ENCODE data around the gene TRAP1. TPM values are rescaled to one million over a fixed set of nuclear protein-coding genes. Genes with fewer than 3 reads are reported as not detected.

The TRAP1 gene
- polyA plus RNA-seq, 1 donor from 2014 or later, result 73.0 TPM

DNA sequence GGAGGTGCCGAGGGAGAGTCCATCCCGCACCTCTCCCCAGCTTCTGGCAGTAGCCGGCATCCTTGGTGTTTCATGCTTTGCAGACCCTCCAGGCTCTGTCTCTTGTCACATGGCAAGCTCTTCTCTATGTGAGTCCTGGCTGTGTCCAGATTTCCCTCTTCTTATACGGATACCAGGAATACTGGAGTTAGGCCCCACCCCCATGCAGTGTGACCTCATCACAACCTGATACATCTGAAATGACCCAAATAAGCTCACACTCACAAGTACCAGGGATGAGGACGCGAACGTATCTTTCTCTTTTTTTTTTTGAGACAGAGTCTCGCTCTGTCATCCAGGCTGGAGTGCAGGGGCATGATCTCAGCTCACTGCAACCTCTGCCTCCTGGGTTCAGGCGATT is 23.3 kb downstream of the TRAP1 start:
- Histone ChIP-seq H3F3A (ENCODE audit: insufficient read depth, low read length, poor library complexity, severe bottlenecking) (no peaks in the 10 kb centered on the region), H3K36me3 (ENCODE audit: insufficient read depth, low read length) (no peaks in the 10 kb centered on the region), H3K4me2 (ENCODE audit: low read length) (no peak overlapping the region), H3K4me3 (ENCODE audit: low read length) (no peak overlapping the region), H3K27ac (ENCODE audit: low read length) (no peak overlapping the region), H3K9me2 (ENCODE audit: insufficient read depth, low read length) (no peaks in the 10 kb centered on the region), H3K9me3 (ENCODE audit: low read length) (no peaks in the 10 kb centered on the region), H3K27me3 (ENCODE audit: insufficient read depth, low read depth, low read length) (no peaks in the 10 kb centered on the region), H2AFZ (ENCODE audit: low read depth, low read length) (no peak overlapping the region), H4K20me1 (ENCODE audit: insufficient read depth) (no peaks in the 10 kb centered on the region), H3K9ac (ENCODE audit: low read length) (no peak overlapping the region), H3K79me2 (replicated peaks; ENCODE audit: insufficient read depth, low read length) (no peaks in the 10 kb centered on the region)
- TF ChIP-seq CTCF (IDR thresholded peaks at IDR 0.05; ENCODE audit: poor library complexity, severe bottlenecking), result no peak
- no peak for TF ChIP-seq REST (IDR thresholded peaks at IDR 0.05; ENCODE audit: borderline replicate concordance)
- TF ChIP-seq RAD21 (conservative IDR thresholded peaks at IDR 0.05), result no peak
- no peak for TF ChIP-seq POLR2AphosphoS5 (IDR thresholded peaks at IDR 0.05)
- no peak for TF ChIP-seq MXI1 (conservative IDR thresholded peaks at IDR 0.05; ENCODE audit: poor library complexity, severe bottlenecking)
- TF ChIP-seq EZH2 (IDR thresholded peaks at IDR 0.05; ENCODE audit: borderline replicate concordance, insufficient read depth, low read length, poor library complexity, severe bottlenecking), result no peak
- no peak for TF ChIP-seq SMC3 (conservative IDR thresholded peaks at IDR 0.05; ENCODE audit: poor library complexity)
- TF ChIP-seq EP300 (conservative IDR thresholded peaks at IDR 0.05; ENCODE audit: poor library complexity, severe bottlenecking), result no peak
- TF ChIP-seq TAF1 (IDR thresholded peaks at IDR 0.05; ENCODE audit: low read depth), result no peak

- H3K27ac ChIP-seq (ENCODE audit: low read length), result no peak overlapping the region
- H3K79me2 ChIP-seq (replicated peaks; ENCODE audit: insufficient read depth, low read length), result no peaks in the 10 kb centered on the region
- H3K4me2 ChIP-seq (ENCODE audit: low read length), result no peak overlapping the region
- no peaks in the 10 kb centered on the region for H3K9me2 ChIP-seq (ENCODE audit: insufficient read depth, low read length)
- no peak overlapping the region for H3K9ac ChIP-seq (ENCODE audit: low read length)
- no peak for TF ChIP-seq CTCF (IDR thresholded peaks at IDR 0.05; ENCODE audit: poor library complexity, severe bottlenecking)
- TF ChIP-seq SMC3 (conservative IDR thresholded peaks at IDR 0.05; ENCODE audit: poor library complexity), result no peak
- no peak for TF ChIP-seq MXI1 (conservative IDR thresholded peaks at IDR 0.05; ENCODE audit: poor library complexity, severe bottlenecking)
- TF ChIP-seq REST (IDR thresholded peaks at IDR 0.05; ENCODE audit: borderline replicate concordance), result no peak
- TF ChIP-seq EP300 (conservative IDR thresholded peaks at IDR 0.05; ENCODE audit: poor library complexity, severe bottlenecking), result no peak
- no peak for TF ChIP-seq RAD21 (conservative IDR thresholded peaks at IDR 0.05)
- TF ChIP-seq POLR2AphosphoS5 (IDR thresholded peaks at IDR 0.05), result no peak
- TF ChIP-seq EZH2 (IDR thresholded peaks at IDR 0.05; ENCODE audit: borderline replicate concordance, insufficient read depth, low read length, poor library complexity, severe bottlenecking), result no peak
- no peaks in the 10 kb centered on the region for H3K36me3 ChIP-seq (ENCODE audit: insufficient read depth, low read length)
- H4K20me1 ChIP-seq (ENCODE audit: insufficient read depth), result no peaks in the 10 kb centered on the region
- H3K27me3 ChIP-seq (ENCODE audit: insufficient read depth, low read depth, low read length), result no peaks in the 10 kb centered on the region
- H3F3A ChIP-seq (ENCODE audit: insufficient read depth, low read length, poor library complexity, severe bottlenecking), result no peaks in the 10 kb centered on the region
- no peak overlapping the region for H3K4me3 ChIP-seq (ENCODE audit: low read length)
- H2AFZ ChIP-seq (ENCODE audit: low read depth, low read length), result no peak overlapping the region
- H3K9me3 ChIP-seq (ENCODE audit: low read length), result no peaks in the 10 kb centered on the region
Measured at GRCh38 chr16:3691761-3692160, 25.6 kb downstream of the TRAP1 start.
